Epidermal melanocyte (primary cell): ENCODE measurements around the gene CSNK1G1.
"Not testable (repeated sequence)": the region's sequence is repeated elsewhere in the genome, so short reads cannot be mapped to it uniquely, and the experiment has no call there.

Experiments
- DNase-seq: peaks from one replicate; pipeline ENCODE4 v3.0.0; 2011; ENCODE audit warnings: low spot score; ENCODE audit not compliant: insufficient read length

CSNK1G1 gene

DNA sequence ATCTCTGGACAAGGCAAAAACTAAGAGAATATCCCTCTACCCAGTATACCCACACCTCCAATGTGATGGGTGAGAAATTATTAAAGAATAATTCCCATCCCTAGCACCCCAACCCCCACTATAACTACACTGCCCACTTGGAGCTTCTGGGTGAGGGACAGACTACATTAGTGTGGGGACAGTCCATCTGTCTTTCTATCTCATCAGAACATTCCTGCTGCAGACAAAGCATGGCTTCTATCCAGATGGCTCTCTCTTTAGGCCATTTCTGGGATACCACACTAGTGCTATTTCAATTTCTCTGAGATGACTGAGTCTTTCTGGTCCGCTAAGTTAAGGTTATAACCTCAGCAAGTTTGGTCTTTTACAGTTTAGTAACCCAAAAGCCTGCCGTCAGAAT, 6.6 kb downstream of the CSNK1G1 start:
- no peak for DNase-seq

DNA sequence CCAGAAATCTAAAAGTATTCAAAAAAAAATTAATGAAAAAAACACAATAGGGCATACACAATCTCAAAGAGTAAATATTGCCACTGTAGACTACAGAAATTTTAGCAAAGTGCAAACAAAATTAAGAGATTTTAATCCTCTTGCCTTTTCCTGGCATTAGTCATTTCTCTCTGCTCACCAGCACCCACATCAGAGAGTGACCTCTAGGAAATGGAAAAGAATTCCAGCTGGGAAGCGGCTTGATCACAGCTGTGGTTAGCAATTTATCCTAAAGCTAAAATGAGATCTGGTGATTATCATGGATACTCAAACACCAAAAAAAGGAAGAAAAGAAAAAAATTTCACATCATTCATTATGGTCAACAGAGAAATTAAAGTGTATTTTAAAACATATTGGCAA, 7.5 kb downstream of the CSNK1G1 start:
- DNase-seq, result no peak

- not testable (repeated sequence) for DNase-seq
Observed at GRCh38 chr15:64346242-64346641, 9.7 kb downstream of the CSNK1G1 start.

- no peak for DNase-seq
Observed at GRCh38 chr15:64344651-64345294, 11.2 kb downstream of the CSNK1G1 start.

DNA sequence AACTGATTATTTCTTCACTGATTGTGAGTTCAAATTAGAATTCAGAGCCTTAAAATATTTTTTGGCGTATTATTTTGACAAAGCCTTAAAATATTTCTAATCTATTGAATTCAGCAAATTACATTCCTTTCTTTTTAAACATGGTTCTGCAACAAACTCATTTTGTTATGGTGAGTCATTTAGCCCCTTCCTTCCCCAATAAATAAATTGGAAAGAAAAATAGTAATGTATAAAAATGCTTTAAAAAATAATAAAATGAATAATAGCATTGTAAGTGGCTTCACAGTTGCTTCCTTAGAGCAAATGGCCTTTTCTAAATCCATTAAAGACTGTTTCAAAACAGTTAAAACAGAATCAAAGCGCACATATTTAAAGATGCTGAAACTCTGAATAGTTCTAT, 12.1 kb downstream of the CSNK1G1 start:
- DNase-seq, result no peak

DNA sequence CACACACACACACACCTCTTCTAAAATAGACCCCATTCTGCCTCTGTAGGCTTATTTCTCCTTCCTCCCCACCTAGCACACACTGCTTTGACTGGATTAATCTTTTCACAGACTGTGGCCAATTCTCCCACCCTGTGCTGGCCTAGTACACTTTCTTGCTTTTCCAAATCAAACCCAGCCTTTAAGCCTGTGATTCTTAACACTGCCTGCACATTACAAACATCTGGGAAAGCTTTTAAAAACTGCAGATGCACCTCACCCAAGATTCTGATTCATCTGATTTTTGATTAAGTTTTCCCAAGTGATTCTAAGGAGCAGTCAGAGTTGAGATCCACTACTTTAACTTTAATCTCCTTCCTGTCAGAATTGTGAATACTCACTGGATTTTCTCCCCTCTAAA, 12.8 kb downstream of the CSNK1G1 start:
- DNase-seq, result no peak

DNA sequence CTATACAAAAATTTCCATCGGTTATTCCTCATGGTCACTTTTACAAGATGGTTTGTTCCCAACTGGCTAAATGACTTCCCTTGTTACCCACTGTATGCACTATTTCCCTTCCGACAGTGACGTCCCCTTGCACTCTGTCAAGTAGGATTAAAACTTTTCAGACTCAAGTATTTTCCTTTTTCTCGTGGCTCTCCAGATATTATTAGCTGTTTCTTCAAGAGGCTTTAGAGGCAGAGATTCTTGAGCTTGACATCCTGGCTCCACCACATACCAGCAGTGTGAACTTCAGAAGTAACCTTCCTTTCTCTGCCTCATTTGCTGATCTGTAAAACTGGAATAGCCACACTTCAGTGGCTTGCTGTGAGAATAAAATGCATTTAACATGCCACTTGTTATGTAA, 14.0 kb downstream of the CSNK1G1 start:
- DNase-seq, result no peak

DNA sequence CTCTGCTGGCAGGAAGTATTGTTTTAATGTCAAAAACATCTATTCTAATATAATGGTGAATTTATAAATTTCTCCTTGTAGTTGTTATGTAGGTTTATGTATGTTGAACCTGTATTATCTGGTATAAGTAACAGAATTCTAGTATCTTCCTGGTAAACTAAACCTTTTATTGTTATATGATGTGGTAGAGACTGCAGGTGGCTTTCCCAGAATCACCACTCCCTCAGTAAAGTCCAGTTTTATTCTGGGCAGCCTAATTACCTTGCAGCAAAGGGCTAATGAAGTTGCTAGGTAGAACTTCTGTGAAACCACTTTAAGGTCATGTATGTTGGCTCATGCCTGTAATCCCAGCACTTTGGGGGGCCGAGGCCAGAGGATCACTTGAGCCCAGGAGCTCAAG, 15.6 kb downstream of the CSNK1G1 start:
- no peak for DNase-seq

- DNase-seq, result no peak
Observed at GRCh38 chr15:64337761-64338160, 18.2 kb downstream of the CSNK1G1 start.

DNA sequence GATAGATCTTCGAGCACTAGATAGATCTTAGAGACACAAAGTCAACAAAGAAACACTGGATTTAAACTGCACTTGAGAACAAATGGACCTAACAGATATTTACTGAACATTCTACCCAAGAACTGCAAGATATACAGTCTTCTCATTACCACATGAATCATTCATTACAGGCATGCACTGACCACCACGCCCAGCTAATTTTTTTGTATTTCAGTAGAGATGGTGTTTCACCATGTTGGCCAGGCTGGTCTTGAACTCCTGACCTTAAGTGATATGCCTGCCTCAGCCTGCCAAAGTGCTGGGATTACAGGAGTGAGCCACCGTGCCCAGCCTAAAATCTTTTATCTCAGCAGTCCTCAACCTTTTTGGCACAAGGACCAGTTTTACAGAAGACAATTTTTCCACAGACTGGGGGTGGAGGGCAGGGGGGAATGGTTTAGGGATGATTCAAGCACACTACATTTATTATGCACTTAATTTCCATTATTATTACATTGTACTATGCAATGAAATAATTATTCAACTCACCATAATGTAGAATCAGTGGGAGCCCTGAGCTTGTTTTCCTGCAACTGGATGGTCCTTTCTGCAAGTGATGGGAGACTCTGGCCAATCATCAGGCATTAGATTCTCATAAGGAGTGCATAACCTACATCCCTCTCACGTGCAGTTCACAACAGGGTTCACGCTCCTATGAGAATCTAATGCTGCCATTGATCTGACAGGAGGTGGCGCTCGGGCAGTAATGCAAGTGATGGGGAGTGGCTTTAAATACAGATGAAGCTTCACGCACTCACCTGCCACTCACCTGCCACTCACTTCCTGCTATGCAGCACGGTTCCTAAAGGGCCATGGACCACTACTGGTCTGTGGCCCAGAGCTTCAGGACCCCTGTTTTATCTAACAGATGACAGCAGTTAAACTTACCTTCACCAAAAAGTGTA, 21.7 kb downstream of the CSNK1G1 start:
- no peak for DNase-seq

- no peak for DNase-seq
Observed at GRCh38 chr15:64333516-64333915, 22.5 kb downstream of the CSNK1G1 start.

GRCh38 chr15:64331668-64332067, 24.3 kb downstream of the CSNK1G1 start:
- not testable (repeated sequence) for DNase-seq

DNA sequence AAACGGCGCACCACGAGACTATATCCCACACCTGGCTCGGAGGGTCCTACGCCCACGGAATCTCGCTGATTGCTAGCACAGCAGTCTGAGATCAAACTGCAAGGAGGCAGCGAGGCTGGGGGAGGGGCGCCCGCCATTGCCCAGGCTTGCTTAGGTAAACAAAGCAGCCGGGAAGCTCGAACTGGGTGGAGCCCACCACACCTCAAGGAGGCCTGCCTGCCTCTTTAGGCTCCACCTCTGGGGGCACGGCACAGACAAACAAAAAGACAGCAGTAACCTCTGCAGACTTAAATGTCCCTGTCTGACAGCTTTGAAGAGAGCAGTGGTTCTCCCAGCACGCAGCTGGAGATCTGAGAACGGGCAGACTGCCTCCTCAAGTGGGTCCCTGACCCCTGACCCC, 29.0 kb downstream of the CSNK1G1 start:
- DNase-seq, result not testable (repeated sequence)

DNA sequence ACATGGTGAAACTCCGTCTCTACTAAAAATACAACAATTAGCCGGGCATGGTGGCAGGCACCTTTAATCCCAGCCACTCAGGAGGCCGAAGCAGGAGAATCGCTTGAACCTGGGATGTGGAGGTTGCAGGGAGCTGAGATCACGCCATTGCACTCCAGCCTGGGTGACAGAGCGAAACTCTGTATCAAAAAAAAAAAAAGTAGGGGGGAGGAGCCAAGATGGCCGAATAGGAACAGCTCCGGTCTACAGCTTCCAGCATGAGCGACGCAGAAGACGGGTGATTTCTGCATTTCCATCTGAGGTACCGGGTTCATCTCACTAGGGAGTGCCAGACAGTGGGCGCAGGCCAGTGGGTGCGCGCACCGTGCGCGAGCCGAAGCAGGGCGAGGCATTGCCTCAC, 29.5 kb downstream of the CSNK1G1 start:
- not testable (repeated sequence) for DNase-seq

DNA sequence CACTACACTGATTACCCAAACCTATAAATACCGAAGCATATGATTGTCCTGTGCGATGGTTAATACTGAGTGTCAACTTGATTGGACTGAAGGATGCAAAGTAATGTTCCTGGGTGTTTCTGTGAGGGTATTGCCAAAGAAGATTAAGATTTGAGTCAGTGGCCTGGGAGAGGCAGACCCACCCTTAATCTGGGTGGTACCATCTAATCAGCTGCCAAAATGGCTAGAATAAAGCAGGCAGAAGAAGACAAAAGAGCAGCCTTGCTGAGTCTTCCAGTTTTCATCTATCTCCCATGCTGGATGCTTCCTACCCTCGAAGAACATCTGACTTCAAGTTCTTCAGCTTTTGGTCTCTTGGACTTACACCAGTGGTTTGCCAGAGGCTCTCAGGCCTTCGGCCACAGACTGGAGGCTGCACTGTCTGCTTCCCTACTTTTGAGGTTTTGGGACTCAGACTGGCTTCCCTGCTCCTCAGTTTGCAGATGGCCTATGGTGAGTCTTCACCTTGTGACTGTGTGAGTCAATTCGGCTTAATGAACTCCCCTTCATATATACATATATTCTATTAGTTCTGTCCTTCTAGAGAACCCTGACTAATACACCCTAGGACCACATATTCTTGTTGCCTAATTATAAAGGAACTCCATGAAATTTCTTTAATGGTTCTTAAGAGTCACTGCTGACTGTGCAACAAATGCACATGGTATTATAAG, 31.7 kb downstream of the CSNK1G1 start:
- no peak for DNase-seq

DNA sequence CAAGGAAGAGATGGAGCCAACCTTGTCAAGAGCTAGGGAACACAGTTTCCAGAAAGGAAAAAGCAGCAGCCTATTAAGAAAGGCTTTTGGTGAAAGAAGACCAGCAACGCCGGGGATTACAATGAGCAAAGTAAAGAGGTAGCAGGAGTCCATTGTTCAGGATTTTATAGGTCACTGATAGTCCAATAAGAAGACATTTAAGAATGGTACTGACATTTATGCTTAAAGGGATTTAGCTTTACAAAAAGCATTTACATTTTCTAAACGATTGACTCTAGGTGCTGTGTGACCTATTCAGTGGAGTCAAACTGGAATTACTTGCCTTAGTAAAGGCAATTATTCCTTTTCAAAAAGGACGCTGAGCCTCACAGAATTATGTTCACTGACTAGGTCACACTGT, 40.8 kb downstream of the CSNK1G1 start:
- no peak for DNase-seq

DNA sequence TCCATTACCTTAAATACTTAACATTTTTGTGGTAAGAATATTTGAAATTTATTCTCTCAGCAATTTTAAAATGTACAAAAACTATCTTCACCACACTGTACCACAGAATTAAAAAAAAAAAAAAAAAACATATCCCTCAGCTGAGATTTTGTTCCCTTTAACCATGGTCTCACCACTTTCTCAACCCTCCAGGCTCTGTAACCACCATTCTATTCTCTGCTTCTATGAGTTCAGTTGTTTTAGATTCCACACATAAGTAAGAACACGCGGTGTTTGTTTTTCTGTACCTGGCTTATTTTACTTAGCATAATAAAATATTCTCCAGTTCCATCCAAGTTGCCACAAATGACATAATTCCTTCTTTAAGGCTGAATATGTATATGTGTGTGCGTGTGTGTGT, 41.5 kb downstream of the CSNK1G1 start:
- DNase-seq, result no peak

DNA sequence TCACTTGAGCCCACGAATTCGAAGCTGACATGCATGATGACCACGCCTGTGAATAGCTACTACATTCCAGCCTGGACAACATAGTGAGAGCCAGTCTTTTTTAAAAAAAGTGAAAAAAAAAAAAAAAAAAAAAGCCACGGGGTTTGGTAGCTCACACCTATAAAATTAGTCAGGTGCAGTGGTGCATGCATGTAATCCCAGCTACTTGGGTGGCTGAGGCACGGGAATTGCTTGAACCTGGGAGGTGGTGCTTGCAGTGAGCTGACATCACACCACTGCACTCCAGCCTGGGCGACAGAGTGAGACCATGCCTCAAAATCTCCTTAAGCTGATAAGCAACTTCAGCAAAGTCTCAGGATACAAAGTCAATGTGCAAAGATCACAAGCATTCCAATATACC, 44.4 kb downstream of the CSNK1G1 start:
- DNase-seq, result no peak

DNA sequence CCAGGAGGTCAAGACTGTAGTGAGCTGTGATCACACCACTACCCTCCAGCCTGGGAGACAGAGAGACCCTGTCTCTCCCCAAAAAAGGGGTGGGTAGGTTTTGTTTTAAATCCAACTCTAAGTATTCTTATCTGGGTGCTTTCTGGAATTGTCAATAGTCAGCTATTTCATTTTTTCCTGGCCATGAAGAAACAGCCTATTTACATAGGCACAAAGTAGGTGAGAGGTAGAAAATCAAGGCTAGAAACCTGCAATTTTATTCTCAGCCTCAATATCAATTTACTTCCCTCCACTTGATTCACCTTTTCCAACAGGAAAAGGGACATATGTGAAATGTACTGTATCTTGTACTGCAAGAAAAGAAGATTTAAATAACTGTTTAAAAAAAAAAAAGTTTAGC, 45.9 kb downstream of the CSNK1G1 start:
- no peak for DNase-seq

- no peak for DNase-seq
Observed at GRCh38 chr15:64305261-64305660, 50.7 kb downstream of the CSNK1G1 start.

DNA sequence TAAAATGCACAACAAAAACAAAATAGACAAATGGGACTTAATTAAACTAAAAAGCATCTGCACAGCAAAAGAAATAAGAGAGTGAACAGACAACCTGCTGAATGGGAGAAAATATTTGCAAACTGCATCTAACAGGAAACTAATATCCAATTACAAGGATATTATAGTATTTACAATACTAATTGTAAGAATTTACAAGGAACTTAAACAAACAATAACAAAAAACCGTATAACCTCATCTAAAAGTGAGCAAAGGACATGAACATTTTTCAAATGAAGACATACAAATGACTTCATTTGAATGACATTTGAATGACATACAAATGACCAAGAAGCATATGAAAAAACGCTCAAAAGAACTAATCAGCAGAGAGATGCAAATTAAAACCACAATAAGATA, 66.4 kb downstream of the CSNK1G1 start:
- no peak for DNase-seq

- DNase-seq, result no peak
Observed at GRCh38 chr15:64288999-64289398, 67.0 kb downstream of the CSNK1G1 start.
